ENCODE results near the gene PRR5L.

The PRR5L gene

DNA sequence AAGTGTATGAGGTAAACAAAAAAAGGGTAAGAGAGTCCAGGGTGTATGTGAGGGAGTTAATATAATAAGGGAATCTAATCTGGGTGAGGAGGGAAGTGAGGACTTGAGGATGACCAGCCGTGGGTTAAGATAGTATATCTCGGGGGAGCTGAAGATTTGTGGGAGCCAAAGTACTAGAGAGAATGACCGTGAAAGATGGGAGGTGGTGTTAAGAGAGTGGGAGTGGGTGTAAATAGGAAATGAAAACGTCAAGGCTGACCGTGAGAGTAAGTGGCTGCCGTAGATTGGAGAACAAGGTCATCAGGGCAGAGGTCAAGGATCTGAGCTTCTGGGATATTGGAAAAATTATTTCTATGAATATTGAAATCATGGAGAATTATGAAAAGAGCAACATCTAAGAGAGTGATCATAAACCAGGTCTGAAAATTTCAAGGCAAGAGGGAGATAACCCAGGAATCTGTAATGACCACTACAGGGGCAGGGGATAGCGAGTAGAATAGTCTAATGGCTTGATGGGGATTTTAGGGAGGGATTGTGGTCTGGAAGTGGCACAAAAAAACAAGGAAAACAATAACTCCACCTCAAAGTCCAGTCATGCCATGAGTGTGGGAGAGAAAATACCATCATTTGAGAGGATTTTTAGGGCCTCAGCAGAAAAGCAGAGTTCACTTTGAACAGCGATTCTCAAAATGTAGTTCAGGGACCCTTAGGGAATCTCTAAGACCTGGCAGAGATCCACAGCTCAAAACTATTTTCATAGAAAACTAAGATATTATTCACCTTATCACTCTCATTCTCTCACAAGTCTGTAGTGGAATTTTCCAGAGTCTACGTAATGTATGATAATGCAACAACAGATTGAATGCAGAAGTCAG lies 72.0 kb downstream of the PRR5L start:
- H3K4me3 ChIP-seq (ENCODE audit: low read depth, low read length), result no peak overlapping the region
- DNase-seq (ENCODE audit: low read depth), result no peak
- TF ChIP-seq, protein P1, sequence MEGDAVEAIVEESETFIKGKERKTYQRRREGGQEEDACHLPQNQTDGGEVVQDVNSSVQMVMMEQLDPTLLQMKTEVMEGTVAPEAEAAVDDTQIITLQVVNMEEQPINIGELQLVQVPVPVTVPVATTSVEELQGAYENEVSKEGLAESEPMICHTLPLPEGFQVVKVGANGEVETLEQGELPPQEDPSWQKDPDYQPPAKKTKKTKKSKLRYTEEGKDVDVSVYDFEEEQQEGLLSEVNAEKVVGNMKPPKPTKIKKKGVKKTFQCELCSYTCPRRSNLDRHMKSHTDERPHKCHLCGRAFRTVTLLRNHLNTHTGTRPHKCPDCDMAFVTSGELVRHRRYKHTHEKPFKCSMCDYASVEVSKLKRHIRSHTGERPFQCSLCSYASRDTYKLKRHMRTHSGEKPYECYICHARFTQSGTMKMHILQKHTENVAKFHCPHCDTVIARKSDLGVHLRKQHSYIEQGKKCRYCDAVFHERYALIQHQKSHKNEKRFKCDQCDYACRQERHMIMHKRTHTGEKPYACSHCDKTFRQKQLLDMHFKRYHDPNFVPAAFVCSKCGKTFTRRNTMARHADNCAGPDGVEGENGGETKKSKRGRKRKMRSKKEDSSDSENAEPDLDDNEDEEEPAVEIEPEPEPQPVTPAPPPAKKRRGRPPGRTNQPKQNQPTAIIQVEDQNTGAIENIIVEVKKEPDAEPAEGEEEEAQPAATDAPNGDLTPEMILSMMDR (IDR thresholded peaks at IDR 0.05; ENCODE audit: control insufficient read depth, extremely low read depth, insufficient read depth), result no peak

DNA sequence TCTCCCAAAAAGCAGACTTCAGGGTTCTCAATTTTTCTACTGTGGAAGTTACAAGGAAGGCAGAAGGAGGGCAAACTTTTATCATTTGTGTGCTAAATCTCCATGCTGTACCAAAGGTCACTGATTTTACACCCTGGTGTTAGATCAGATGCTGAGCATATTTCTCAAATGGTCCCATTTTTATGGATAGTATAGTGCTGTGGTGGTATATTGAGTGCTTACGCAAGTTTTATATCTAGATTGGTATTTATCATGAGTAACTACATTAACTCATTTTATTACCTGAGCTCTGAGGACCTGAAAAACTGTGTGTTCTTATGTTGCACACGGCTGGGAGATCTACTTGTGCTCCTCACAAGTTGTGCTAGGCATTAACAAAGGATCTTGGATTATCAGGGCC lies 75.1 kb downstream of the PRR5L start:
- TF ChIP-seq, protein P1 (IDR thresholded peaks at IDR 0.05; ENCODE audit: control insufficient read depth, extremely low read depth, insufficient read depth), result no peak

DNA sequence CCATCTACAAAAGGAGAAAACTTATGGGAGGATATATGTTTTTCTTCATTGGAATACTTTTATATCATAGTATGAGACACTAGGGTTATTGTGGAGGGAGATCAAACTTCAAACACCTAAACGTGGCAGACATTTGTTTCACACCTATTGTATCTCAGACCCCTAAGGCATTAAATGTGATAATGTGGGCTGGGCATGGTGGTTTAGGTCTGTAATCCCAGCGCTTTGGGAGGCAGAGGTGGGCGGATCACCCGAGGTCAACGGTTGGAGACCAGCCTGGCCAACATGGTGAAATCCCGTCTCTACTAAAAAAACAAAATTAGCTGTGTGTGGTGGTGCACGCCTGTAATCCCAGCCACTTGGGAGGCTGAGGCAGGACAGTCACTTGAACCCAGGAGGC lies 75.5 kb downstream of the PRR5L start:
- no peak for DNase-seq (ENCODE audit: low read depth)
- TF ChIP-seq, protein P1 (IDR thresholded peaks at IDR 0.05; ENCODE audit: control insufficient read depth, extremely low read depth, insufficient read depth), result no peak
- H3K4me3 ChIP-seq (ENCODE audit: low read depth, low read length), result no peak overlapping the region

More for the DNA sequence above, 75.1 kb downstream of the PRR5L start:
- H3K4me3 ChIP-seq (ENCODE audit: low read depth, low read length), result no peak overlapping the region
- no peak for DNase-seq (ENCODE audit: low read depth)

DNA sequence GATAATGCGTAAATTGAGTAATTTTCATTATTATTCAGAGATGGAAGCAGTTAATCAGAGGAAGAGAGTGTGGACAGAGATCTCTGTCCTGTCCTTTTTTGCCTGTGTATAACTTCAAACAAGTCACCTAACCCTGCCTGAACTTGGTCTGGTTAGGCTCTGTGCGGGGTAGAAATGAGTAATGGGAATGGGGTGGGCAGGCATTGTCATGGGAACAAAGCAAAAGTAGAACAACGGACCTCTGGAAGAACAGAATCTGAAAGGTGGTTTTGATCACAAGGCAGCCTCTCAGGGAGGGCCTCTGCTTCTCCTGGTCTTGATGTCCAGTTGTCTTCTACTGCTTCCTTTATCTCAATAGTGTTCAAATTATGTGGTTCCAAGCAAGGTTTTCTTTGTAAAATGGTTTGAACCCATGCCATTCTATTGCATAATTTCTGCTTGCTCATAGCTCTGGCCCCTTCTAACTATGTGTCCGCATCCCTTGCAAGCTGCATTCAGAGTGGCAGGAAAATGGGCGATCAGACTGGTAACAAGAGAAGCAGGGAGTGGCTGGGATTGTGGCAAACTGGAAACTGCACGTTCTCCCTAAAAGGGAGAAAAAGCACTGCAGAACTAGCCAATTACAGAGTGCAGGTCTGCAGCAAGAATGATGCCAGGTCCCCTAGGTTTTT lies 76.1 kb downstream of the PRR5L start:
- TF ChIP-seq, protein P1 (IDR thresholded peaks at IDR 0.05; ENCODE audit: control insufficient read depth, extremely low read depth, insufficient read depth), result no peak
- no peak overlapping the region for H3K4me3 ChIP-seq (ENCODE audit: low read depth, low read length)
- no peak for DNase-seq (ENCODE audit: low read depth)

DNA sequence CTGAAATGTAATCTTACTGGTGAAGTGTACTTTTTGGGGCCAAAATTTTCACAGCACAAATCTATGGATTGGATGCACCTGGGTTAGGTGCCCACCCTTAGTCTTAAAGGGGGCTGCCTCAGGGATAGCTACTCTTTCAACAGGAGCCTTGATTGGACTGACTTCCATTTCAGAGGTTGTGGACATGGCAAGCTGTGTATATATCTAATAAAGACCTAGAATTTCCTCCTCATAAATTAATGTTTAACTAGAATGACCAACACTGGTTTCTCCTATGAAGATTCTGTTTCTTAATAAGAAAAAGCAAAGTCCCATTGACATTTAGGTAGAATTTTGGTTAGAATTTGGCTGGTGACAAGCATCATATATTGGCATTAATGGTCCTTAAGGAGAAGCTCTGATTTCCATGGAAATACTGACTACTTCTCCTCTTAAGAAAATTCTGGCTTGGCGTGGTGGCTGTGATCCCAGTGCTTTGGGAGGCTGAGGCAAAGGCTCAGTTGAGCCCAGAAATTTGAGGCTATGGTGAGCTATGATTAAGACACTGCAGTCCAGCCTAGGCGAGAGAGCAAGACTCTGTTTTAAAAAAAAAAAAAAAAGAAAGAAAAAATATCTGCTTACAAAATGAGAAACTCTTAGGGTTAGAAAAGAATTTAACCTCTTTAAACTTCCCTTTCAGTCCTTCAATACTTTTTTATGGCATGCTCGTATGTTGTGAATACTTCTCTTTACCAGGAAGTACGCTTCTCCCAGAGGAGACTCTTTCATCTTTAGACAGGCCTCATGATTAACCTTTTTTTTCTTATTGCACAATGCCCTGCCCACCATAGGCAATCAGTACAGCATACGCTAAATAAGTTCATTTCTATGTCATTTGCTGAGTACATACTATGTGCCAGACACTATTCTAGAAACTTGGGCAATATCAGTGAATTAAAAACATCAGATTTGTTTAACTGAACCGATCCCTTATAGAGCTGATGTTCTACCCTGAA lies 77.2 kb downstream of the PRR5L start:
- no peak overlapping the region for H3K4me3 ChIP-seq (ENCODE audit: low read depth, low read length)
- DNase-seq (ENCODE audit: low read depth), result no peak

DNA sequence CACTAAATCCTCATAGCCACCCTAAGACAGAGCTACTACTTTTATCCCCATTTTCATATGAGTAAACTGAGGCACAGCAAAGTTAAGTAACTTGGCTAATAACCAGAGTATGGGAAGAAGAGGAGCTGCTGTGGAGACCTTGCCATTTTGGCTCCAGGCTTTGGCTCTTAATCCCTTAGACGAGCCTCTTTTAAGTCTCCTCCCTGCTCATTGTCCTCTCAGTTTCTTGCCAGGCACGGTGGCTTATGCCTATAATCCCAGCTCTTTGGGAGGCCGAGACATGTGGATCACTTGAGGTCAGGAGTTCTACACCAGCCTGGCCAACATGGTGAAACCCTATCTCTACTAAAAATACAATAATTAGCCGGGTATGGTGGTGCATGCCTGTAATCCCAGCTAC lies 78.6 kb downstream of the PRR5L start:
- TF ChIP-seq, protein P1 (IDR thresholded peaks at IDR 0.05; ENCODE audit: control insufficient read depth, extremely low read depth, insufficient read depth), result no peak
- DNase-seq (ENCODE audit: low read depth), result no peak
- H3K4me3 ChIP-seq (ENCODE audit: low read depth, low read length), result no peak overlapping the region

More for the DNA sequence above, 77.2 kb downstream of the PRR5L start:
- TF ChIP-seq, protein P1 (IDR thresholded peaks at IDR 0.05; ENCODE audit: control insufficient read depth, extremely low read depth, insufficient read depth), result no peak
